Loucy (cell line): Measurements from ENCODE around the gene RTRAF.

Experiments used
- H2AFZ ChIP-seq: fragments of 200-600 bp; sonication (generic); 2 replicates; pipeline ENCODE4 v1.6.0; 2016; ENCODE audit warnings: antibody characterized with exemption, mild to moderate bottlenecking, low read length, moderate library complexity
- H3F3A ChIP-seq: fragments of 200-600 bp; 2 replicates; pipeline ENCODE4 v1.6.0; 2016; ENCODE audit warnings: antibody characterized with exemption, low read depth, mild to moderate bottlenecking
- H3K27me3 ChIP-seq: fragments of 200-600 bp; sonication (generic); 2 replicates; pipeline ENCODE4 v1.6.1; 2014; ENCODE audit warnings: low read length, mild to moderate bottlenecking; ENCODE audit not compliant: insufficient read depth, poor library complexity, severe bottlenecking
- H3K36me3 ChIP-seq: fragments of 200-600 bp; sonication (generic); 2 replicates; pipeline ENCODE4 v1.6.1; 2016; ENCODE audit warnings: low read length; ENCODE audit not compliant: insufficient read depth
- H3K4me1 ChIP-seq: fragments of 200-600 bp; sonication (generic); 2 replicates; pipeline ENCODE4 v1.5.1; 2014; ENCODE audit warnings: low read length, mild to moderate bottlenecking; ENCODE audit not compliant: insufficient read depth, poor library complexity, severe bottlenecking
- H3K4me2 ChIP-seq: fragments of 200-600 bp; sonication (generic); 2 replicates; pipeline ENCODE4 v1.6.0; 2014; ENCODE audit warnings: antibody characterized with exemption, low read length, low read depth, mild to moderate bottlenecking; ENCODE audit not compliant: poor library complexity, severe bottlenecking
- H3K4me3 ChIP-seq: fragments of 200-600 bp; sonication (generic); 2 replicates; pipeline ENCODE4 v1.5.1; 2014; ENCODE audit warnings: low read length, mild to moderate bottlenecking, mixed read lengths; ENCODE audit not compliant: poor library complexity, severe bottlenecking
- H3K79me2 ChIP-seq: fragments of 200-600 bp; sonication (generic); 2 replicates; pipeline ENCODE4 v1.6.1; 2014; ENCODE audit warnings: low read length; ENCODE audit not compliant: insufficient read depth
- H3K9ac ChIP-seq: fragments of 200-600 bp; sonication (generic); 2 replicates; pipeline ENCODE4 v1.6.0; 2014; ENCODE audit warnings: mild to moderate bottlenecking, low read depth, low read length, moderate library complexity; ENCODE audit not compliant: poor library complexity, severe bottlenecking
- H3K9me2 ChIP-seq: fragments of 200-600 bp; sonication (generic); replicated peaks from 2 replicates; pipeline ENCODE4 v1.6.1; 2016; ENCODE audit warnings: low read depth, low read length, mixed read lengths
- H3K9me3 ChIP-seq: fragments of 200-600 bp; sonication (generic); 2 replicates; pipeline ENCODE4 v1.6.1; 2014; ENCODE audit warnings: mild to moderate bottlenecking, antibody characterized with exemption, low read length, low read depth; ENCODE audit not compliant: insufficient read depth
- H4K20me1 ChIP-seq: fragments of 200-600 bp; sonication (generic); 2 replicates; pipeline ENCODE4 v1.6.0; 2014; ENCODE audit warnings: antibody characterized with exemption, low read length, mild to moderate bottlenecking; ENCODE audit not compliant: insufficient read depth, poor library complexity, severe bottlenecking
- CTCF ChIP-seq: fragments of 200-600 bp; sonication (generic); conservative IDR thresholded peaks from 2 replicates; pipeline ENCODE4 v1.5.1; 2014; ENCODE audit warnings: mild to moderate bottlenecking, antibody characterized with exemption, low read length
- EZH2phosphoT487 ChIP-seq: fragments of 200-600 bp; IDR thresholded peaks from 2 replicates; pipeline ENCODE4 v1.6.1; 2018; ENCODE audit warnings: antibody characterized with exemption, mild to moderate bottlenecking, moderate library complexity, borderline replicate concordance

Gene RTRAF

DNA sequence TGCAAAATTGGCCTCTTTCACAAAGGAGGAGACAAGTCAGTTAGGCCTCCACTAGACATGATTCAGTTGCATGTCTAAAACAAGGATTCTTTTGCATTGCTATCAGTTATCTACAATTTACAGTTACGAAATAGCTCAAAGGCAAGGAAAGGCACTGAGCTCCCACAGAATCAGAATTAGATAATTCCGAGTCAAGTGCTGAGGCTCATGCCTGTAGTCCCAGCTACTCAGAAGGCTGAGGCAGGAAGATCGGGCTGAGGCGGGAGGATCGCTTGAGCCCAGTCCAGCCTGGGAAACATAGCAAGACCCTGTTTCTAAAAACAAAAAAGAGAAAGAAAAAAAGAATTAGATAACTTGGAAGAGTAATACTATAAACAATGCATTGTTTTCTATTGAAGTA is 12.3 kb upstream of the RTRAF start:
- Histone ChIP-seq H3K9me3 (no peaks in the 10 kb centered on the region), H3K9ac (no peak overlapping the region), H3K36me3 (no peaks in the 10 kb centered on the region), H3K4me2 (no peak overlapping the region), H2AFZ (no peak overlapping the region), H3K4me1 (no peaks in the 10 kb centered on the region), H3K79me2 (no peaks in the 10 kb centered on the region), H4K20me1 (no peaks in the 10 kb centered on the region), H3F3A (no peaks in the 10 kb centered on the region), H3K27me3 (no peaks in the 10 kb centered on the region), H3K9me2 (no peaks in the 10 kb centered on the region), H3K4me3 (no peak overlapping the region)
- TF ChIP-seq EZH2phosphoT487 (no peak), CTCF (no peak)

GRCh38 chr14:51978681-51979085 is 10.7 kb upstream of the RTRAF start:
- Histone ChIP-seq H3K4me2 (no peak overlapping the region), H3K9ac (no peak overlapping the region), H2AFZ (0 out of 2 replicates have a peak overlapping the region, but pooled peaks have one; percentile 7), H3K4me1 (no peaks in the 10 kb centered on the region), H3K9me3 (no peaks in the 10 kb centered on the region), H3K9me2 (no peaks in the 10 kb centered on the region), H3K27me3 (no peaks in the 10 kb centered on the region), H4K20me1 (no peaks in the 10 kb centered on the region), H3K4me3 (no peak overlapping the region), H3F3A (no peaks in the 10 kb centered on the region), H3K36me3 (no peaks in the 10 kb centered on the region), H3K79me2 (no peaks in the 10 kb centered on the region)
- TF ChIP-seq EZH2phosphoT487, result no peak
- TF ChIP-seq CTCF, result no peak

- Histone ChIP-seq H3K9ac (no peak overlapping the region), H2AFZ (0 out of 2 replicates have a peak overlapping the region, but pooled peaks have one; percentile 7), H3K79me2 (no peaks in the 10 kb centered on the region), H3K36me3 (no peaks in the 10 kb centered on the region), H3K4me3 (no peak overlapping the region), H3K27me3 (no peaks in the 10 kb centered on the region), H3K4me2 (no peak overlapping the region), H4K20me1 (no peaks in the 10 kb centered on the region), H3K9me2 (no peaks in the 10 kb centered on the region), H3K9me3 (no peaks in the 10 kb centered on the region), H3K4me1 (no peaks in the 10 kb centered on the region), H3F3A (no peaks in the 10 kb centered on the region)
- TF ChIP-seq CTCF, result peak; percentile 97
- TF ChIP-seq EZH2phosphoT487, result no peak
These were observed 10.1 kb upstream of the RTRAF start for GRCh38 chr14:51979088-51979709.
